ENCODE data around the gene GUCD1. TPM values are rescaled to one million over a fixed set of nuclear protein-coding genes. Genes with fewer than 3 reads are reported as not detected.

GUCD1 gene
- total and polyA plus RNA-seq, 9 of the 15 experiments (the other 6 are each of a cell fraction or from before 2014, with no cell fraction given), result 31.5 to 67.8 (median 50.3) TPM

- TF ChIP-seq NCOA6 (IDR thresholded peaks at IDR 0.05) (no peak), DMBX1 (CRISPR knock-in tag; IDR thresholded peaks at IDR 0.05; ENCODE audit: borderline replicate concordance) (no peak), PRMT5 (CRISPR knock-in tag; IDR thresholded peaks at IDR 0.05) (no peak), SRF (CRISPR knock-in tag; IDR thresholded peaks at IDR 0.05) (no peak), ZNF740 (CRISPR knock-in tag; IDR thresholded peaks at IDR 0.05) (0 out of 2 replicates have a peak, but pooled peaks have one; percentile 24), ZNF740 (tag; IDR thresholded peaks at IDR 0.05) (no peak), ILF3 (IDR thresholded peaks at IDR 0.05; ENCODE audit: borderline replicate concordance) (no peak), ZBTB8A (IDR thresholded peaks at IDR 0.05; ENCODE audit: partially characterized antibody) (no peak), TARDBP (IDR thresholded peaks at IDR 0.05) (peak; percentile 74), ZNF766 (CRISPR knock-in tag; conservative IDR thresholded peaks at IDR 0.05) (peak; percentile 57), CBFA2T2 (conservative IDR thresholded peaks at IDR 0.05) (no peak), HNRNPL (IDR thresholded peaks at IDR 0.05; ENCODE audit: low read depth, low read length) (no peak), HDGF (IDR thresholded peaks at IDR 0.05) (no peak), BRF2 (IDR thresholded peaks at IDR 0.05; ENCODE audit: borderline replicate concordance, insufficient read depth, insufficient read length) (no peak), MAFG (tag; conservative IDR thresholded peaks at IDR 0.05) (no peak), SMARCC2 (IDR thresholded peaks at IDR 0.05; ENCODE audit: low read depth) (no peak), NFE2L1 (tag; IDR thresholded peaks at IDR 0.05; ENCODE audit: borderline replicate concordance, low read depth) (no peak), ARID1B (IDR thresholded peaks at IDR 0.05) (no peak), YBX1 (IDR thresholded peaks at IDR 0.05) (no peak), ZNF57 (CRISPR knock-in tag; IDR thresholded peaks at IDR 0.05) (no peak)
- TF ChIP-seq, protein P1, sequence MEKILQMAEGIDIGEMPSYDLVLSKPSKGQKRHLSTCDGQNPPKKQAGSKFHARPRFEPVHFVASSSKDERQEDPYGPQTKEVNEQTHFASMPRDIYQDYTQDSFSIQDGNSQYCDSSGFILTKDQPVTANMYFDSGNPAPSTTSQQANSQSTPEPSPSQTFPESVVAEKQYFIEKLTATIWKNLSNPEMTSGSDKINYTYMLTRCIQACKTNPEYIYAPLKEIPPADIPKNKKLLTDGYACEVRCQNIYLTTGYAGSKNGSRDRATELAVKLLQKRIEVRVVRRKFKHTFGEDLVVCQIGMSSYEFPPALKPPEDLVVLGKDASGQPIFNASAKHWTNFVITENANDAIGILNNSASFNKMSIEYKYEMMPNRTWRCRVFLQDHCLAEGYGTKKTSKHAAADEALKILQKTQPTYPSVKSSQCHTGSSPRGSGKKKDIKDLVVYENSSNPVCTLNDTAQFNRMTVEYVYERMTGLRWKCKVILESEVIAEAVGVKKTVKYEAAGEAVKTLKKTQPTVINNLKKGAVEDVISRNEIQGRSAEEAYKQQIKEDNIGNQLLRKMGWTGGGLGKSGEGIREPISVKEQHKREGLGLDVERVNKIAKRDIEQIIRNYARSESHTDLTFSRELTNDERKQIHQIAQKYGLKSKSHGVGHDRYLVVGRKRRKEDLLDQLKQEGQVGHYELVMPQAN (IDR thresholded peaks at IDR 0.05; ENCODE audit: borderline replicate concordance), result peak; percentile 26; the same call in 1 of the 2 replicates
- TF ChIP-seq, protein P2, sequence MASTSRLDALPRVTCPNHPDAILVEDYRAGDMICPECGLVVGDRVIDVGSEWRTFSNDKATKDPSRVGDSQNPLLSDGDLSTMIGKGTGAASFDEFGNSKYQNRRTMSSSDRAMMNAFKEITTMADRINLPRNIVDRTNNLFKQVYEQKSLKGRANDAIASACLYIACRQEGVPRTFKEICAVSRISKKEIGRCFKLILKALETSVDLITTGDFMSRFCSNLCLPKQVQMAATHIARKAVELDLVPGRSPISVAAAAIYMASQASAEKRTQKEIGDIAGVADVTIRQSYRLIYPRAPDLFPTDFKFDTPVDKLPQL (IDR thresholded peaks at IDR 0.05; ENCODE audit: extremely low read depth, insufficient read length), result no peak
- TF ChIP-seq, protein P3, sequence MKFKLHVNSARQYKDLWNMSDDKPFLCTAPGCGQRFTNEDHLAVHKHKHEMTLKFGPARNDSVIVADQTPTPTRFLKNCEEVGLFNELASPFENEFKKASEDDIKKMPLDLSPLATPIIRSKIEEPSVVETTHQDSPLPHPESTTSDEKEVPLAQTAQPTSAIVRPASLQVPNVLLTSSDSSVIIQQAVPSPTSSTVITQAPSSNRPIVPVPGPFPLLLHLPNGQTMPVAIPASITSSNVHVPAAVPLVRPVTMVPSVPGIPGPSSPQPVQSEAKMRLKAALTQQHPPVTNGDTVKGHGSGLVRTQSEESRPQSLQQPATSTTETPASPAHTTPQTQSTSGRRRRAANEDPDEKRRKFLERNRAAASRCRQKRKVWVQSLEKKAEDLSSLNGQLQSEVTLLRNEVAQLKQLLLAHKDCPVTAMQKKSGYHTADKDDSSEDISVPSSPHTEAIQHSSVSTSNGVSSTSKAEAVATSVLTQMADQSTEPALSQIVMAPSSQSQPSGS (CRISPR knock-in tag; IDR thresholded peaks at IDR 0.05), result no peak
Observed at GRCh38 chr22:24555165-24556039, 464 bp upstream of the GUCD1 start, which contains the start of gene SNRPD3 (continued).
